ENCODE measurements around the gene RALGAPB.

Gene RALGAPB

GRCh38 chr20:38590676-38591473 lies 118.2 kb downstream of the RALGAPB start:
- TF ChIP-seq GATA3 (IDR thresholded peaks at IDR 0.05; ENCODE audit: low read depth, low read length) (no peak), GATA2 (IDR thresholded peaks at IDR 0.05; ENCODE audit: low read depth, low read length) (no peak)

GRCh38 chr20:38591474-38592410 lies 119.1 kb downstream of the RALGAPB start:
- TF ChIP-seq GATA2 (IDR thresholded peaks at IDR 0.05; ENCODE audit: low read depth, low read length) (no peak), GATA3 (IDR thresholded peaks at IDR 0.05; ENCODE audit: low read depth, low read length) (no peak)

- TF ChIP-seq GATA2 (IDR thresholded peaks at IDR 0.05; ENCODE audit: low read depth, low read length) (no peak), GATA3 (IDR thresholded peaks at IDR 0.05; ENCODE audit: low read depth, low read length) (no peak)
Measured at GRCh38 chr20:38599410-38599882, 126.8 kb downstream of the RALGAPB start.

- TF ChIP-seq GATA2 (IDR thresholded peaks at IDR 0.05; ENCODE audit: low read depth, low read length) (no peak), GATA3 (IDR thresholded peaks at IDR 0.05; ENCODE audit: low read depth, low read length) (no peak)
Measured at GRCh38 chr20:38600057-38600456, 127.4 kb downstream of the RALGAPB start.

GRCh38 chr20:38601216-38602184 lies 128.9 kb downstream of the RALGAPB start, which contains the start of gene ARHGAP40:
Gene ARHGAP40 (plus strand): TSS chr20:38601809.
- no peak for TF ChIP-seq GATA2 (IDR thresholded peaks at IDR 0.05; ENCODE audit: low read depth, low read length)

GRCh38 chr20:38602185-38602581 lies 129.5 kb downstream of the RALGAPB start:
- TF ChIP-seq GATA3 (IDR thresholded peaks at IDR 0.05; ENCODE audit: low read depth, low read length) (no peak), GATA2 (IDR thresholded peaks at IDR 0.05; ENCODE audit: low read depth, low read length) (no peak)

GRCh38 chr20:38603286-38603685 lies 130.6 kb downstream of the RALGAPB start:
- TF ChIP-seq GATA2 (IDR thresholded peaks at IDR 0.05; ENCODE audit: low read depth, low read length): no peak
- TF ChIP-seq GATA3 (IDR thresholded peaks at IDR 0.05; ENCODE audit: low read depth, low read length): no peak

- no peak for TF ChIP-seq GATA3 (IDR thresholded peaks at IDR 0.05; ENCODE audit: low read depth, low read length)
- no peak for TF ChIP-seq GATA2 (IDR thresholded peaks at IDR 0.05; ENCODE audit: low read depth, low read length)
Measured at GRCh38 chr20:38604873-38605303, 132.2 kb downstream of the RALGAPB start.

GRCh38 chr20:38607351-38607750 lies 134.7 kb downstream of the RALGAPB start:
- TF ChIP-seq GATA2 (IDR thresholded peaks at IDR 0.05; ENCODE audit: low read depth, low read length) (no peak), GATA3 (IDR thresholded peaks at IDR 0.05; ENCODE audit: low read depth, low read length) (no peak)

- no peak for TF ChIP-seq GATA3 (IDR thresholded peaks at IDR 0.05; ENCODE audit: low read depth, low read length)
Measured at GRCh38 chr20:38608188-38608587, 135.5 kb downstream of the RALGAPB start.

GRCh38 chr20:38609815-38610214 lies 137.2 kb downstream of the RALGAPB start:
- TF ChIP-seq GATA3 (IDR thresholded peaks at IDR 0.05; ENCODE audit: low read depth, low read length): no peak
- TF ChIP-seq GATA2 (IDR thresholded peaks at IDR 0.05; ENCODE audit: low read depth, low read length): no peak

GRCh38 chr20:38610521-38610920 lies 137.9 kb downstream of the RALGAPB start:
- TF ChIP-seq GATA3 (IDR thresholded peaks at IDR 0.05; ENCODE audit: low read depth, low read length) (no peak), GATA2 (IDR thresholded peaks at IDR 0.05; ENCODE audit: low read depth, low read length) (no peak)

- TF ChIP-seq GATA3 (IDR thresholded peaks at IDR 0.05; ENCODE audit: low read depth, low read length) (no peak), GATA2 (IDR thresholded peaks at IDR 0.05; ENCODE audit: low read depth, low read length) (no peak)
Measured at GRCh38 chr20:38612751-38613515, 140.3 kb downstream of the RALGAPB start.
